GM23248 (cell line): ENCODE results near the gene CRNKL1. TPM values are rescaled to one million over a fixed set of nuclear protein-coding genes. Genes with fewer than 3 reads are reported as not detected.

Source experiments
- DNase-seq: peaks from one replicate; pipeline ENCODE4 v3.0.0-alpha.2; 2015
- H2AFZ ChIP-seq: fragments of 200-600 bp; sonication (generic); 2 replicates; pipeline ENCODE4 v1.6.1; 2016; ENCODE audit warnings: antibody characterized with exemption
- H3F3A ChIP-seq: fragments of 200-600 bp; sonication (generic); 2 replicates; pipeline ENCODE4 v1.6.1; 2016; ENCODE audit warnings: mild to moderate bottlenecking, antibody characterized with exemption, mixed run types; ENCODE audit not compliant: insufficient read depth
- H3K27ac ChIP-seq: fragments of 200-600 bp; sonication (generic); 2 replicates; pipeline ENCODE4 v1.5.1; 2016; ENCODE audit warnings: mild to moderate bottlenecking
- H3K27me3 ChIP-seq: fragments of 200-600 bp; sonication (generic); replicated peaks from 2 replicates; pipeline ENCODE4 v1.6.1; 2016; ENCODE audit warnings: mild to moderate bottlenecking; ENCODE audit not compliant: insufficient read depth
- H3K36me3 ChIP-seq: fragments of 200-600 bp; sonication (generic); 2 replicates; pipeline ENCODE4 v1.6.1; 2016; ENCODE audit warnings: low read depth, mild to moderate bottlenecking
- H3K4me1 ChIP-seq: fragments of 200-600 bp; sonication (generic); 2 replicates; pipeline ENCODE4 v1.6.1; 2016; ENCODE audit warnings: mild to moderate bottlenecking; ENCODE audit not compliant: insufficient read depth
- H3K4me2 ChIP-seq: fragments of 200-600 bp; sonication (generic); one replicate; pipeline ENCODE4 v1.6.1; 2016; ENCODE audit warnings: mild to moderate bottlenecking; ENCODE audit not compliant: unreplicated experiment
- H3K4me3 ChIP-seq: fragments of 200-600 bp; sonication (generic); 2 replicates; pipeline ENCODE4 v1.5.1; 2016; ENCODE audit warnings: mild to moderate bottlenecking
- H3K79me2 ChIP-seq: fragments of 200-600 bp; sonication (generic); 2 replicates; pipeline ENCODE4 v1.6.1; 2016; ENCODE audit warnings: mild to moderate bottlenecking; ENCODE audit not compliant: insufficient read depth
- H3K9ac ChIP-seq: fragments of 200-600 bp; sonication (generic); 2 replicates; pipeline ENCODE4 v1.6.1; 2016; ENCODE audit warnings: mild to moderate bottlenecking
- H3K9me2 ChIP-seq: fragments of 200-600 bp; sonication (generic); 2 replicates; pipeline ENCODE4 v1.6.1; 2016; ENCODE audit warnings: mixed run types, mild to moderate bottlenecking, moderate library complexity; ENCODE audit not compliant: insufficient read depth
- H3K9me3 ChIP-seq: fragments of 200-600 bp; sonication (generic); one replicate; pipeline ENCODE4 v1.6.1; 2017; ENCODE audit warnings: low read depth
- H4K20me1 ChIP-seq: fragments of 200-600 bp; sonication (generic); 2 replicates; pipeline ENCODE4 v1.6.0; 2016; ENCODE audit not compliant: insufficient read depth
- EZH2 ChIP-seq: fragments of 200-600 bp; sonication (generic); IDR thresholded peaks from 2 replicates; pipeline ENCODE4 v1.6.1; 2018; ENCODE audit warnings: antibody characterized with exemption, mild to moderate bottlenecking; ENCODE audit not compliant: insufficient read depth, poor library complexity, severe bottlenecking
- EZH2phosphoT487 ChIP-seq: fragments of 200-600 bp; sonication (generic); IDR thresholded peaks from 2 replicates; pipeline ENCODE4 v1.6.1; 2018; ENCODE audit warnings: antibody characterized with exemption, moderate library complexity, mild to moderate bottlenecking, low read depth; ENCODE audit not compliant: insufficient read depth
- WGBS, 2 experiments: methylation state at CpG; one replicate each; pipeline ENCODE4 v1.1.6; 2015 to 2017; ENCODE audit warnings: low lambda C conversion rate in 2 of 2, low coverage in 1 of 2; ENCODE audit errors: missing lambda C conversion rate in 2 of 2; 5-methylcytosine and 5-hydroxymethylcytosine counted together
- in situ Hi-C: fragments of 300-500 bp; cut with MboI; formaldehyde crosslinking; loops from 2 replicates; pipeline ENCODE4 v1.15.0; 2020
- polyA plus RNA-seq: library from polyadenylated mRNA; unstranded; fragments of >200 nt; fragmentation: Nextera tagmentation; extraction: Ambion mirVana; gene quantifications from 2 replicates; pipeline ENCODE4 v1.2.1, GENCODE V29; 2016
- total RNA-seq: library from RNA; depleted of rRNA; stranded (reverse); fragments of >200 nt; shearing (Covaris generic); gene quantifications from 2 replicates; pipeline ENCODE4 v1.2.3, GENCODE V29; 2014

CRNKL1 gene
- total and polyA plus RNA-seq, 2 experiments from 2014 or later = 16.9 to 24.2 TPM

DNA sequence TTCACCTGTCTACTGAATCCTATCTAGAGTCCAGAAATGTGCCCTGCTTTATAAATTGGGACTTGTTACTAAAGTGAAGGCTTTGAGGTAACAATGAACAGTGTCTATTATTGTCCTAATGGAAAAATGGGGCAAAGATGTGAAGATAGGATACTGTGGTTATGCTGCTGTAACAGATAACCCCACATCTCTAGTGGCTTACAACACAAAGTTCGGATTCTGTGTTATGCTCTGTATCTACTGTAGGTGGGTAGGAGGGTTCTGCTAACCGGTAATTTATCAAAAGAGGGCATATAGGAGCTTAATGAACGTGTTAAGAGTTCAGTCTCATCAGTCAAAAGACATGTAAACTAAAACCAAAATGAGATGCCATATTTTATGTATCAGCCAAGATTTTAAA is 28.9 kb downstream of the CRNKL1 start:
- no peaks in the 10 kb centered on the region for H3K9me3 ChIP-seq
- H3K9ac ChIP-seq = no peak overlapping the region
- H3K4me1 ChIP-seq = peaks cover 29% of the 10 kb centered on the region
- H2AFZ ChIP-seq = no peak overlapping the region
- in situ Hi-C loops = no loop called here
- 86 to 87% methylated on average over 3 of the region's 3 CpGs for WGBS, 2 experiments
- no peaks in the 10 kb centered on the region for H3K27me3 ChIP-seq
- peaks cover 22% of the 10 kb centered on the region for H3K36me3 ChIP-seq
- no peaks in the 10 kb centered on the region for H3K9me2 ChIP-seq
- H3K4me2 ChIP-seq = no peak overlapping the region
- peaks cover 23% of the 10 kb centered on the region for H3F3A ChIP-seq
- H3K27ac ChIP-seq = no peak overlapping the region
- H3K79me2 ChIP-seq = peaks cover 100% of the 10 kb centered on the region
- DNase-seq = no peak
- no peak for TF ChIP-seq EZH2
- no peak for TF ChIP-seq EZH2phosphoT487
- H3K4me3 ChIP-seq = no peak overlapping the region
- H4K20me1 ChIP-seq = 0 out of 2 replicates have a peak, but pooled peaks cover 8% of the 10 kb centered on the region

DNA sequence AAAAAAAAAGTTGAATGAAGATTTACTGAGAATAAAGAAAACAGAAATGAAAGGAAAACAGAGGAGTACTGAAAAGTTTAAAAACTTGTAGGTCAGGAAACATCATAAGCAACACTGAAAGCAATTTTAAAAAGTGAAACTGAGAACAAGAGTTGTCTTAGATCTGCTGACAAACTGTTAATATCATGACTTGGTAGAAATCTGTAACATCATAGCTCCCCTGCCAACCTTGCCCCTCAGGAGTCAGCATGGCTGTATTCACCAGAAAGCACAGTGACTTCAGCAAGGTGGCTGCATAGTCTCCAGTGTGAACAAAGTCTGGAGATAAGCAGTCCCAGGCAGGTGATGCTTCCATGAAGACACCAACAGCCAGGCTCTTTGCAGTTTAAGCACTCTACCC is 29.8 kb downstream of the CRNKL1 start:
- no peak overlapping the region for H3K4me2 ChIP-seq
- no peak overlapping the region for H2AFZ ChIP-seq
- H4K20me1 ChIP-seq = 0 out of 2 replicates have a peak, but pooled peaks cover 8% of the 10 kb centered on the region
- no peak for DNase-seq
- H3K4me3 ChIP-seq = no peak overlapping the region
- no peak overlapping the region for H3K9ac ChIP-seq
- peaks cover 23% of the 10 kb centered on the region for H3F3A ChIP-seq
- in situ Hi-C loops = no loop called here
- 0 out of 2 replicates have a peak overlapping the region, but pooled peaks have one; percentile 13 for H3K27ac ChIP-seq
- peaks cover 33% of the 10 kb centered on the region for H3K4me1 ChIP-seq
- TF ChIP-seq EZH2 (no peak), EZH2phosphoT487 (no peak)
- H3K27me3 ChIP-seq = no peaks in the 10 kb centered on the region
- no peaks in the 10 kb centered on the region for H3K9me3 ChIP-seq
- H3K9me2 ChIP-seq = no peaks in the 10 kb centered on the region
- H3K36me3 ChIP-seq = peaks cover 13% of the 10 kb centered on the region
- H3K79me2 ChIP-seq = peaks cover 100% of the 10 kb centered on the region

DNA sequence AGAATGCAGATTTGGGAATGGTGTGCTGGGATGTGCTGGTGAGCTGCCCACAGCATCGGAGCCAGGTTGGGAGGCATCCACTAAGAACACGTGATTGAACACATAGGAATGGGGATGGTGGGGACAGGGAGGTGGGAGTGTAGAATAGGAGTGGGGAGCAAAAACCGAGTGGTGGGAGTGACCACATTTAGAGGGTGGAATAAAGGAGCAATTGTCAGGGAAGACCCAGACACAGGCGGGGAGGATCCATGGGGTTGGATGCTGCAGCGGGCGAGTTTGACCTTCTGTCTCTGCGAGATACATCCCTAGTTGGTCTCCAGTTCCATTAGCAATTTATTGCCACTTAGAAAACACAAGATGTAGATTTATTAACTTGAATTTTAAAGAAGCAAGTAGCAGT is 30.4 kb downstream of the CRNKL1 start:
- in situ Hi-C loops = no loop called here
- peaks cover 7% of the 10 kb centered on the region for H3K36me3 ChIP-seq
- no peak for TF ChIP-seq EZH2phosphoT487
- TF ChIP-seq EZH2 = no peak
- H3K4me2 ChIP-seq = no peak overlapping the region
- H3K27ac ChIP-seq = no peak overlapping the region
- H3K27me3 ChIP-seq = no peaks in the 10 kb centered on the region
- 87 to 95% methylated on average over 7 of the region's 7 CpGs for WGBS, 2 experiments
- H4K20me1 ChIP-seq = 0 out of 2 replicates have a peak, but pooled peaks cover 8% of the 10 kb centered on the region
- H3K4me1 ChIP-seq = peaks cover 33% of the 10 kb centered on the region
- no peak overlapping the region for H3K4me3 ChIP-seq
- no peak overlapping the region for H3K9ac ChIP-seq
- peaks cover 23% of the 10 kb centered on the region for H3F3A ChIP-seq
- H3K79me2 ChIP-seq = peaks cover 97% of the 10 kb centered on the region
- H3K9me2 ChIP-seq = no peaks in the 10 kb centered on the region
- DNase-seq = no peak
- H3K9me3 ChIP-seq = no peaks in the 10 kb centered on the region
- no peak overlapping the region for H2AFZ ChIP-seq

DNA sequence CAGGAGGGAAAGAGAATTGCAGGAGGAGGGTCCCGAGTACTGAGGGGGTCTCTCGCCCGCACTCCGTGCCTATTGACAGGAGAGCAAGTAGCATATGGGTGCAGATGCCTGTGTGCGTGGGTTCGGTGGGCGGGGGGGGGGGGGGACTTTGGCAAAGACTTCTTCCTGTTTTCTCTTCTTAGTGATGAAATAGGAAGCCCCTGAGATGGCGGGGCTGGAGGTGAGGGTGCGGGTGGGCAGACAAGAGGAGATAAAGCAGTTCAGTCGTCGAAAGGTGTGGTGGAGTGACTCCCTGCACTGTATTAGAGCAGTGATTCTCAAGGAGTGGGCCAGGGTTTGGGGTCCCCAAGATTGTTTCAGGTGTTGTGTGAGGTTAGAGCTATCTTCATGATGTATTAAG is 31.4 kb downstream of the CRNKL1 start:
- no peaks in the 10 kb centered on the region for H3K9me3 ChIP-seq
- peaks cover 33% of the 10 kb centered on the region for H3K4me1 ChIP-seq
- no peaks in the 10 kb centered on the region for H3K36me3 ChIP-seq
- H2AFZ ChIP-seq = no peak overlapping the region
- in situ Hi-C loops = no loop called here
- DNase-seq = no peak
- no peaks in the 10 kb centered on the region for H3K27me3 ChIP-seq
- TF ChIP-seq EZH2phosphoT487 (no peak), EZH2 (no peak)
- WGBS, 2 experiments = 80 to 86% methylated on average over 8 to 11 of the region's 11 CpGs
- H3F3A ChIP-seq = peaks cover 23% of the 10 kb centered on the region
- 0 out of 2 replicates have a peak, but pooled peaks cover 8% of the 10 kb centered on the region for H4K20me1 ChIP-seq
- H3K9ac ChIP-seq = no peak overlapping the region
- no peak overlapping the region for H3K27ac ChIP-seq
- peaks cover 88% of the 10 kb centered on the region for H3K79me2 ChIP-seq
- H3K9me2 ChIP-seq = no peaks in the 10 kb centered on the region
- no peak overlapping the region for H3K4me2 ChIP-seq
- H3K4me3 ChIP-seq = no peak overlapping the region

DNA sequence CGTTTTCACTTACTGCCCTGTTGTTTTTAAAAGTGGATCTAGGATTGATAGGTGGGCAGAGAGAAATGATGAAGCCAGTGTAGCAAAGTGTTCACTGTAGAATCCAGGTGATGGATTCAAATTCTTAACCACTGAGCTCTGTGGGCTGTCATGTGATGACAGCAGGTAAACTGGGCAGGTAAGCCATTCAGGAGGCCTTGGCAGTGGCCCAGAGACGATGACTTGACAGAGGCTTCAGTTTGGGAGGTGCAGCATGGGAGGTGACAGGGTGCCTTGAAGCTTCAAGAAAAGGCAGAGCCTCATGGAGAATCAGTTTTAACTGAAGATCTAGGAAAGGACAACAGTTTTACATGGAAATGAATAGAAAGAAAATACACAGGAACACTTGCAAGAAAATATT is 33.1 kb downstream of the CRNKL1 start:
- in situ Hi-C loops = no loop called here
- H3K4me2 ChIP-seq = peak overlapping the region; percentile 95
- no peaks in the 10 kb centered on the region for H3K36me3 ChIP-seq
- H3K4me3 ChIP-seq = peak overlapping the region; percentile 84; the same call in 1 of the 2 replicates
- H3K9ac ChIP-seq = no peak overlapping the region
- peaks cover 9% of the 10 kb centered on the region for H3F3A ChIP-seq
- H4K20me1 ChIP-seq = 0 out of 2 replicates have a peak, but pooled peaks cover 1% of the 10 kb centered on the region
- 81 to 86% methylated on average over 2 of the region's 2 CpGs for whole genome bisulfite sequencing, 2 experiments
- H3K4me1 ChIP-seq = peaks cover 20% of the 10 kb centered on the region
- peaks cover 70% of the 10 kb centered on the region for H3K79me2 ChIP-seq
- DNase-seq = no peak
- H3K27ac ChIP-seq = no peak overlapping the region
- no peaks in the 10 kb centered on the region for H3K27me3 ChIP-seq
- TF ChIP-seq EZH2 = no peak
- TF ChIP-seq EZH2phosphoT487 = no peak
- H3K9me3 ChIP-seq = no peaks in the 10 kb centered on the region
- no peaks in the 10 kb centered on the region for H3K9me2 ChIP-seq
- H2AFZ ChIP-seq = no peak overlapping the region
